Activated naive CD4-positive, alpha-beta T cell treated with anti-CD3 and anti-CD28 coated beads, Interleukin-2, amount 50 U/mL, for 24 hours (primary cell): Measurements from ENCODE around the gene PTAFR.

ENCODE experiments used
- H3K27ac Mint-ChIP-seq: one replicate; pipeline ENCODE4 v1.8.0; 2021; ENCODE audit warnings: mild to moderate bottlenecking, mixed read lengths
- H3K27me3 Mint-ChIP-seq: one replicate; pipeline ENCODE4 v1.8.0; 2021; ENCODE audit warnings: mixed read lengths
- H3K36me3 Mint-ChIP-seq: one replicate; pipeline ENCODE4 v1.8.0; 2021; ENCODE audit warnings: mixed read lengths
- H3K4me1 Mint-ChIP-seq: one replicate; pipeline ENCODE4 v1.8.0; 2021; ENCODE audit warnings: mixed read lengths
- H3K4me3 Mint-ChIP-seq: one replicate; pipeline ENCODE4 v1.8.0; 2021; ENCODE audit warnings: mild to moderate bottlenecking, mixed read lengths
- H3K9me3 Mint-ChIP-seq: one replicate; pipeline ENCODE4 v1.8.0; 2021; ENCODE audit warnings: mixed read lengths

Gene PTAFR

GRCh38 chr1:28176492-28177470 lies at the start of gene PTAFR:
Gene PTAFR, minus strand, starts transcription at chr1:28176690. Its CDS starts 25,669 bp downstream, at chr1:28151021.
- H3K36me3 Mint-ChIP-seq: no peaks in the 10 kb centered on the region
- H3K4me1 Mint-ChIP-seq: peaks cover 27% of the 10 kb centered on the region
- H3K9me3 Mint-ChIP-seq: no peaks in the 10 kb centered on the region
- no peak within 1 kb of the TSS for H3K4me3 Mint-ChIP-seq
- H3K27me3 Mint-ChIP-seq: peaks cover 1% of the 10 kb centered on the region
- H3K27ac Mint-ChIP-seq: no peak within 1 kb of the TSS

- no peaks in the 10 kb centered on the region for H3K27me3 Mint-ChIP-seq
- H3K4me1 Mint-ChIP-seq: peaks cover 11% of the 10 kb centered on the region
- peaks cover 3% of the 10 kb centered on the region for H3K36me3 Mint-ChIP-seq
Observed at GRCh38 chr1:28213315-28213714, 36.8 kb upstream of the PTAFR start.

GRCh38 chr1:28209700-28210099 lies 33.2 kb upstream of the PTAFR start:
- Mint-ChIP-seq H3K9me3 (no peaks in the 10 kb centered on the region), H3K4me3 (no peak overlapping the region), H3K4me1 (peaks cover 11% of the 10 kb centered on the region), H3K27ac (no peak overlapping the region), H3K27me3 (no peaks in the 10 kb centered on the region), H3K36me3 (peaks cover 4% of the 10 kb centered on the region)

More at GRCh38 chr1:28213315-28213714, 36.8 kb upstream of the PTAFR start:
- no peak overlapping the region for H3K4me3 Mint-ChIP-seq
- H3K9me3 Mint-ChIP-seq: no peaks in the 10 kb centered on the region
- no peak overlapping the region for H3K27ac Mint-ChIP-seq

GRCh38 chr1:28208818-28209441 lies 32.4 kb upstream of the PTAFR start:
- no peaks in the 10 kb centered on the region for H3K9me3 Mint-ChIP-seq
- peaks cover 5% of the 10 kb centered on the region for H3K36me3 Mint-ChIP-seq
- H3K27ac Mint-ChIP-seq: no peak overlapping the region
- no peaks in the 10 kb centered on the region for H3K27me3 Mint-ChIP-seq
- peaks cover 11% of the 10 kb centered on the region for H3K4me1 Mint-ChIP-seq
- H3K4me3 Mint-ChIP-seq: no peak overlapping the region

- no peaks in the 10 kb centered on the region for H3K27me3 Mint-ChIP-seq
- H3K4me1 Mint-ChIP-seq: peaks cover 19% of the 10 kb centered on the region
- no peaks in the 10 kb centered on the region for H3K9me3 Mint-ChIP-seq
- H3K4me3 Mint-ChIP-seq: no peak overlapping the region
- no peak overlapping the region for H3K27ac Mint-ChIP-seq
- H3K36me3 Mint-ChIP-seq: peaks cover 20% of the 10 kb centered on the region
Observed at GRCh38 chr1:28205243-28205642, 28.8 kb upstream of the PTAFR start.

- peaks cover 5% of the 10 kb centered on the region for H3K9me3 Mint-ChIP-seq
- H3K4me1 Mint-ChIP-seq: peaks cover 46% of the 10 kb centered on the region
- H3K27me3 Mint-ChIP-seq: no peaks in the 10 kb centered on the region
- H3K36me3 Mint-ChIP-seq: peaks cover 42% of the 10 kb centered on the region
- H3K4me3 Mint-ChIP-seq: peak overlapping the region; percentile 53
- H3K27ac Mint-ChIP-seq: peak overlapping the region; percentile 63
Observed at GRCh38 chr1:28200234-28200873, 23.9 kb upstream of the PTAFR start.

- Mint-ChIP-seq H3K4me3 (peak overlapping the region; percentile 75), H3K9me3 (peaks cover 5% of the 10 kb centered on the region), H3K4me1 (peaks cover 46% of the 10 kb centered on the region), H3K36me3 (peaks cover 41% of the 10 kb centered on the region), H3K27me3 (no peaks in the 10 kb centered on the region), H3K27ac (peak overlapping the region; percentile 96)
Observed at GRCh38 chr1:28199328-28200233, 23.1 kb upstream of the PTAFR start.

GRCh38 chr1:28197682-28198415 lies 21.4 kb upstream of the PTAFR start:
- Mint-ChIP-seq H3K4me3 (no peak overlapping the region), H3K4me1 (peaks cover 46% of the 10 kb centered on the region), H3K27me3 (no peaks in the 10 kb centered on the region)

GRCh38 chr1:28196330-28196729 lies 19.8 kb upstream of the PTAFR start:
- peaks cover 36% of the 10 kb centered on the region for H3K36me3 Mint-ChIP-seq
- peaks cover 5% of the 10 kb centered on the region for H3K9me3 Mint-ChIP-seq
- no peak overlapping the region for H3K4me3 Mint-ChIP-seq
- H3K4me1 Mint-ChIP-seq: peaks cover 45% of the 10 kb centered on the region
- no peaks in the 10 kb centered on the region for H3K27me3 Mint-ChIP-seq
- no peak overlapping the region for H3K27ac Mint-ChIP-seq

More at GRCh38 chr1:28197682-28198415, 21.4 kb upstream of the PTAFR start:
- H3K36me3 Mint-ChIP-seq: peaks cover 36% of the 10 kb centered on the region
- H3K9me3 Mint-ChIP-seq: peaks cover 5% of the 10 kb centered on the region
- no peak overlapping the region for H3K27ac Mint-ChIP-seq

GRCh38 chr1:28195780-28196179 lies 19.3 kb upstream of the PTAFR start:
- Mint-ChIP-seq H3K27me3 (no peaks in the 10 kb centered on the region), H3K9me3 (peaks cover 5% of the 10 kb centered on the region), H3K4me1 (peaks cover 40% of the 10 kb centered on the region), H3K36me3 (peaks cover 30% of the 10 kb centered on the region), H3K4me3 (no peak overlapping the region), H3K27ac (no peak overlapping the region)

GRCh38 chr1:28194326-28195035 lies 18.0 kb upstream of the PTAFR start:
- Mint-ChIP-seq H3K4me1 (peaks cover 27% of the 10 kb centered on the region), H3K27ac (no peak overlapping the region), H3K27me3 (no peaks in the 10 kb centered on the region), H3K9me3 (peaks cover 4% of the 10 kb centered on the region), H3K4me3 (no peak overlapping the region), H3K36me3 (peaks cover 23% of the 10 kb centered on the region)

GRCh38 chr1:28193701-28194161 lies 17.2 kb upstream of the PTAFR start:
- Mint-ChIP-seq H3K9me3 (no peaks in the 10 kb centered on the region), H3K27ac (no peak overlapping the region), H3K27me3 (no peaks in the 10 kb centered on the region), H3K4me1 (peaks cover 19% of the 10 kb centered on the region), H3K4me3 (no peak overlapping the region), H3K36me3 (peaks cover 17% of the 10 kb centered on the region)

- H3K27me3 Mint-ChIP-seq: no peaks in the 10 kb centered on the region
- H3K36me3 Mint-ChIP-seq: peaks cover 4% of the 10 kb centered on the region
- H3K4me3 Mint-ChIP-seq: no peak overlapping the region
- H3K4me1 Mint-ChIP-seq: no peaks in the 10 kb centered on the region
- no peak overlapping the region for H3K27ac Mint-ChIP-seq
- no peaks in the 10 kb centered on the region for H3K9me3 Mint-ChIP-seq
Observed at GRCh38 chr1:28190996-28191645, 14.6 kb upstream of the PTAFR start.
